NCI-H1417 treated with DMSO at 0.1 percent for 48 hours (cell line): ENCODE measurements around the gene AMDHD1.
"Not testable (repeated sequence)": the region's sequence is repeated elsewhere in the genome, so short reads cannot be mapped to it uniquely, and the experiment has no call there.

ENCODE experiments used
- DNase-seq: peaks from one replicate; lab custom pipeline; 2025; lab: John Stamatoyannopoulos, UW

Gene AMDHD1

DNA sequence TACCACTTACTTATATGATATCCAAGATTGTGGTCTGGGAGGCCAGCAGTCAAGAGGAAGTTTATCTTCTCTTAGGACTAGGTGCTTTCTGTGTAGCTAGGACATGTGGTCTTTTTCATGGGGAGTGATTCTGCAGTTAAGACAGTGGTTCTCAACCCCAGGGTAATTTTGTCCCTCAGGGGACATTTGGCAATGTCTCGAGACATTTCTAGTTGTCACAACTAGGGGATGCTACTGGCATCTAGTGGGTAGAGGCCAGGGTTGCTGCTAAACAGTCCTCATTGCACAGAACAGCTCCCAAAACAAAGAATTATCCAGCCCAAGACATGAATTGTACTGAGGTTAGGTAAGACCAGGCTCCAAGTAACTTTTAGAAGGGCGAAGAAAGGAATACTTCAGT, 20.0 kb downstream of the AMDHD1 start:
- DNase-seq = no peak

DNA sequence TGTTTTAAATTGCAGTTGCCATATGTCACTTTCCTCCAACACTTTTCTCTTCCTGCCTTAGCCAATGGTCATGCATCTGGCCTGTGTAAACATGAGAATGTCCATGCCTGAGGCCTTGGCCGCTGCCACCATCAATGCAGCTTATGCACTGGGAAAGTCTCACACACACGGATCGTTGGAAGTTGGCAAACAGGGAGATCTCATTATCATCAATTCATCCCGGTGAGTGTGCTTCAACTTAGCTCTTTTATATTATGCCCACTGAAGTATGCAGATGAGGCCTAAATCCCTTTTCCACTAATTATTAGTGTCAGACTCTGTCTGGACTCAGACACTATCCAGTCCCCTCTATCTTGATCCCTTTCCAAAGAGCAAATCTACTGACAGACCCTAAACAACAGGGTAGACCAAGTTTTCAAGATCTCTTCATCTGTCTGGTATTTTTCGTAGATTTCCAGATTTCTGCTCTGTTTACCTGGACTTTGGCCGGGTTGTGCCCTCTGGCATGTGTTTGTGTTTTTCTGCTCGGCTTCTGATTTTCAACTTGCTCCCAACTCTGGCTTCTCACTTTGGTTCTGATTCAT, 23.2 kb downstream of the AMDHD1 start:
- no peak for DNase-seq

DNA sequence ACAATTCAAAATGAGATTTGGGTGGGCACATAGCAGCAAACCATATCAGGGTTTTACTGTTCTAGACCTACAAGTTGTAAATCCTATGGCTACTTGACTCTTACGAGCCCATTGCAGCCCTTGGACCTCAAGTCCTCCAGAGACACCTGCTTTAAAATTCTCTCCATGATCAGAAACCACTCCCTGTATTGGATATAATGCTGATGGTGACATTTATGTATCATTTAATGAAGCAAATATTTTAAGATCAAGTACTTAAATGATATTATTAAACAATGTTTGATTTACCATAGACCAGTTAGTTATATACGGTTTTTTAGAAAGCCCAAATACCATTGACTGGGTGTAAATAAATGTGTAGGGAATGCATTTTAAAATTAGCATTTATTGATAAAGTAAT, 24.2 kb downstream of the AMDHD1 start:
- no peak for DNase-seq

DNA sequence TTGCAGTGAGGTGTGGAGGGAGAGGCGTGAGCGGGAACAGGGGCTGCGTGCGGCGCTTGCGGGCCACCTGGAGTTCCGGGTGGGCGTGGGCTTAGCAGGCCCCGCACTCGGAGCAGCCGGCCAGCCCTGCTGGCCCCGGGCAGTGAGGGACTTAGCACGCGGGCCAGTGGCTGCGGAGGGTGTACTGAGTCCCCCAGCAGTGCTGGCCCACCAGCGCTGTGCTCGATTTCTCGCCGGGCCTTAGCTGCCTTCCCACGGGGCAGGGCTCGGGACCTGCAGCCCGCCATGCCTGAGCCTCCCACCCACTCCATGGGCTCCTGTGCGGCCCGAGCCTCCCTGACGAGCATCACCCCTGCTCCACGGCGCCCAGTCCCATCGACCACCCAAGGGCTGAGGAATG, 26.0 kb downstream of the AMDHD1 start:
- not testable (repeated sequence) for DNase-seq

DNA sequence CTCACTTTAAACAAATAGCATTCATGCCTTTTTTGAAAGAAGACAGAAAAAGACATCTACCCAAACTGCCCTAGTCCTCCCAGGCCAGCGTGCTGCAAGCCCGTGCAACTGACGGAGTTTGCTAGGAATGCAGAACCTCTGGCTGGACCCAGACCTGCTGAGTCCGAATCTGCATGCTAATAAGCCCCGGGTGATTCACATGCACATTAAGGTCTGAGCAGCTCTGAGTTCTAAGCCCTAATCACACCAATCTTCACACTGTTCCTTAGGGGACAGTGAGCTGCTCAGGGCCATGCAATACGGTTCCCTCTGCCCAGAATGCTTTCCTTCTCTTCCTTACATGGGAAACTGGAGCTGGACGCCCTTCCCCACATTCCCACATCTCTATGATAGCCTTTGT, 27.8 kb downstream of the AMDHD1 start:
- no peak for DNase-seq

DNA sequence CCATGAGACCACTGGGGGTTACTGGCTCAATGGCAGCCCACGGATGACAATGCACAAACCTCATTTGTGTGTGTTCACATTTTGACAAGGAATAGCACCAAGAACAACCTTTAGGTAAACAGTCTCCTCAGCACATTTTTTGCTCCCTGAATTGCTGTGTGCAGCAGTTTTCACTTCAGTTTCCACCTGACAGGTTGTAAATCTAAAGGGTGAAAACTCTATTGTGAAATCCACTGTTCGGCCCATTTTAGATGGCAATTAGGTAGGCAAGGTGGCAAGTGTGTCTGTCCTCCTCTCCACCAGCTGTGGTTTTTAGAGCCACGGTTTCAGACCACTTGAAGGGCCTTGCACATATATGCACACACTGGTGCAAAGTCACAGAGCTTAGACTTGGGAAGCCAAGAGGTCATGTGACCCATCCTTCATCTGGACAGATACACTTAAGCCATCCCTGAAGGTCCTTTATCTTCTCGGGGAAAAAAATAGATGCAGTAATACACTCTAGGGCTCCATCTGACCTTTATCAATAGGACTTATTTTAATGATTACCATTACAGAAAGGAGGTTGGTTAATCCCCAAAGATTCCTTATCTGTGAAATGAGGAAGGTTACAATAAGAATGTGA, 29.8 kb downstream of the AMDHD1 start:
- DNase-seq = no peak

DNA sequence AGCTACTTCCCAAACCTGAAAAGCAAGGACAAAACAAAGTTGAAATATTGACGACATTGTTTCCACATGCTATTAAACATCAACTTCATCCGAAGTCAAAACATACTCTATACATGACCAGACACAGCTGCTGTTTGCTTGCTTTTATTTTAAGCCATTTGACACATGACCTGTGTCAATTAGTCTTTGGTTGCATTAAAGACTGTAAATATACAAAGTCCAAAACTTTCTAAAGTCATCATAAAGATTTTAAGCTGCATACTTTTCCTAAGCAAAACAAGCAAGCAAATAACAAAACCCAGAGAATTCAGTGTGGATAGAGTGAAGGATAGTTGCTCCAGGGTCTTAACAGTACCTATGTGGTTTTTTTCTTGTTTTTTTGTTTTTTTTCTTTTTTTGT, 31.2 kb downstream of the AMDHD1 start:
- DNase-seq = no peak

DNA sequence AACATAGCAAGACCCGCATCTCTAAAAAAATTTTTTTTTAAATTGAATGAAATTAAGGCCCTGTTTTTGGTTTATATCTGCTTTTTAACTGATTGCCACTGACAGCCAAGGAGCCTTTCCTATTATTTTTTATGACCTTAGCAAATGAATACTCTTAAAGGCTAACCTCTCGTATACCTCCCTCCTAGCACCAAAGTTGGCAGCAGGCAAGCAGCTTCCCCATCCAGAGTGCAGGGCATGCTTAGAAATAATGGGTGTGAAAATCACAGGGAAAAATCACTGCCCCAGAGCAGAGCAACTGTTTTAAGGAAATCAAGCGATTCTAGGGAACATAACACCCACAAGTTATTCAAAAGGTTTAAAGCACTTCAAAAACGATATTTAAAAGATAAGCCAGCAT, 32.4 kb downstream of the AMDHD1 start:
- DNase-seq = no peak

DNA sequence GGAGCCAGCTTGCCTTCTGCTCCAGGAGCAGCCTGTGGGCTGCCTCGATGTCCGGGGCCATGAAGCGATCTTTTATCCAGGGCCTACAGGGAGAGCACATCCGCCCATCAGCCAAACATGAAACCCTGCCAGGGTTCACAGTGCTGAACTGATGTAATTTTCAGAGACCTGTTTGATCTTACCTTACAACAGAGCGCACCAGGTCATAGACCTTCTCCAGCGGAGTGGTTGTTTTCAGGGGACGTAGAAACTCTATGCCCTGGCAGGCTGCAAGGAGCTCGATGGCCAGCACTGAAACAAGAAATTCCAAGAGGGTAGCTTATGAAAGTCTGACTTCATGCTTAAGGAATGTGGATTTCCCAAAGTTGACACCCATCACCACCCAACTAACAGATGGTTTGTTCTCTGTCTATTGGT, 33.3 kb downstream of the AMDHD1 start:
- no peak for DNase-seq

DNA sequence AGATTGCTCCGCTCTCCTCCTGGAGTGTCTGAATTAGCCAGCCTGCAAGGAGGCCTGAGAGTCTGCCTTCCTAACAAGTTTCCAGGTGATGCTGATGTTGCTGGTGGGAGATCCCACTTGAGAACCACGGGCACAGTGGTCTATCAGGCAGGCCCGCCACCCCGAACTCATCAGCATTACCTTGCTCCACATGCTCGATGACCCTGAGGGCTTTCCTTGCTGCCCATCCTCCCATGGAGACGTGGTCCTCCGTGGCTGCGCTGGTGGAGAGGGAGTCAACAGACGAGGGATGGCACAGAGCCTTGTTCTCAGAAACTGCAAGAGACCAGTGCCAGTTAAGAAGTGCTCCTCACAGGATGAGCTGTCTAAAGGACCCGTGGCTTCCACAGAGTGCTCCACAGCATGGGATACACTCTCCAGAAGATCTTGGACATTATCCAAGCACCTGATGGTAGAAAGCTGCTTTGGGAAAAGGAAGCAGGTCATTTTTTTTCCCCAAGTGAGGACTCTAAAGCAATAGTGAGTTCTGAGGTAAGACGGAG, 34.7 kb downstream of the AMDHD1 start:
- no peak for DNase-seq

DNA sequence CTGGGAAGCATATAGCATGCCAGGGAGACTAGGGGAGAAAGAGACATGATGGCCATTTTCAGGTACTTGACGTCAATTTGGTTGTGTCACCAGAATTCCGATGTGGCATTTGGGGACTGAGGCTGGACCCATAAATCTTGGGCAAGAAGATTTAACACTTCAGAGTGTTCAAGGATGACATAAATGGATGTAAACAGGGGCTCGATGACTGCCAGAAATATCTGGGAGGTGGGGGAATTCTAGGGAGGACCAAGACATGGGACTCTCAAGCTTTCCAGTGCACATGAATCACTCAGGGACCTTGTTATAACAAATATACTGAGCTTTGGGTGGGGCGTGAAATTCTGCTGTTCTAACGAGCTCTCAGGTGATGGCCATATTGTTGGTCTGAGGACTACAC, 35.2 kb downstream of the AMDHD1 start:
- DNase-seq = no peak

DNA sequence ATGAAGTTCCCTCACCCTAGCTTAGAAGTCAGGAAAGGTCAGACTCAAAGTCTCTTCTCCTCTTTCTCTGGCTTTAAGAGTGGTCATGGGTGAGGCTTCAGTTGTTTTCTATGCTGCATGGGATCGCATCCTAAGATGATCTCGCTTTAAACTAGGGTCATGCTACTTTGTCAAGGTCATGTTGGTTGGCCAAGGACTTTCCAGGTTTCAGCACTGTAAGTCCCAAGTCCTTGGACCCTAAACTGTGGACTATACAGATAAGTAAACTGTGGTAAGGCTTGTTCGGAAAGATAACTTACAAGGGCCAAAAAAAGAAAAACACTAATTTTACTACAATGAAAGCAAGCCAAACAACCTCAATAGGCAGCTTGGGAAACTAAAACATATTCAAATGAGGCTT, 35.6 kb downstream of the AMDHD1 start:
- no peak for DNase-seq

DNA sequence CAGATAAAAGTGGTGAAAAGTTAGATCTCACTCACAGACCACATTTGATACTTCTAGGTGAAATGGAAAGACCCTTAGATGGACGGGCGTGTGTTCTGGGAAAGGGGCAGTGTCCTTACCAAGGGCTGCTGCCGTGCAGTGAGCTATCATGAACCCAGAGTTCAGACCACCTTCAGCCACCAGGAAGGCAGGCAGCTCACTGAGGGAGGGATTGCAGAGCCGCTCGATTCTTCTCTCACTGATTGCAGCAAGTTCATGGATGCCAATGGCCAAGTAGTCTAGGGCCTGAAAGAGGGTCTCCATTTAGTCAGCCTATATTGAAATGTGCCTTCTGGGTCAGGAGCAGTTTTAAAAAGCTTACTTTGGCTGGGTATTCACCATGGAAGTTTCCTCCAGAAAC, 37.3 kb downstream of the AMDHD1 start:
- no peak for DNase-seq

DNA sequence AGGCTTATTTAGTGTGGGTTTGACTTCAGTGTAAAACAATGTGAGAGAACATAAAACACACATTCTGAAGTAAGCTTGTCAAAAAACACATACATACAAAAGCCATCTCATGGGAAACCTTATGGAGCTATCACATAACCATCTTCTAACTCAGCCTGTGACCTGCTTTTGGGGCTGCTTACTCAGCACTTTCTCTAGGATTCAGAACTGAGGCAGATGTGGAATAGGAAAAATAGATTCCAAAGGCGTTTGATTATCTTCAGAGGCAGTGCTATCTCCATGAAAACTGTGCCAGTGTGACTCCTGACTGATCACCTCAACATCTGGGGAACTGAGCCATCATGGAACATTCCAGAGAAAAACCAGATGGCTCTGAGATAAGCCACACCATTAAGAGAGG, 39.5 kb downstream of the AMDHD1 start:
- DNase-seq = no peak

DNA sequence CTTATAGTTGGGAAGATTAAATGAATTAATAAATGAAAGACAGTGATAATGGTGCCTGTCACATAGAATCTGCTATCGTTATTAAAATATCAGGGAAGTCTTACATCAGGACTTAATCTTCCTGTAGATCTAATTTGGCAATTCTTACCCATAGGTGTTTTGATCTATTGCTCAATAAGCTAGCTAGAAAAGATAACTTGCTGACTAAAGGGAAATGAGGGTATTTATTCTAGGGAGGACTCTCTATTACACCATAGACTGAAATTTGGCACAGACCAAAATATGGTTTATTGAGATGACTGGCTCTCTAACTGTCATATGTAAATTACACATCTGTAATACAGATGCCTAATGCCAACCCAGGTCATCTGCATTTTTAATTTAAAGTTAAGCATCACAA, 41.6 kb downstream of the AMDHD1 start:
- DNase-seq = no peak

DNA sequence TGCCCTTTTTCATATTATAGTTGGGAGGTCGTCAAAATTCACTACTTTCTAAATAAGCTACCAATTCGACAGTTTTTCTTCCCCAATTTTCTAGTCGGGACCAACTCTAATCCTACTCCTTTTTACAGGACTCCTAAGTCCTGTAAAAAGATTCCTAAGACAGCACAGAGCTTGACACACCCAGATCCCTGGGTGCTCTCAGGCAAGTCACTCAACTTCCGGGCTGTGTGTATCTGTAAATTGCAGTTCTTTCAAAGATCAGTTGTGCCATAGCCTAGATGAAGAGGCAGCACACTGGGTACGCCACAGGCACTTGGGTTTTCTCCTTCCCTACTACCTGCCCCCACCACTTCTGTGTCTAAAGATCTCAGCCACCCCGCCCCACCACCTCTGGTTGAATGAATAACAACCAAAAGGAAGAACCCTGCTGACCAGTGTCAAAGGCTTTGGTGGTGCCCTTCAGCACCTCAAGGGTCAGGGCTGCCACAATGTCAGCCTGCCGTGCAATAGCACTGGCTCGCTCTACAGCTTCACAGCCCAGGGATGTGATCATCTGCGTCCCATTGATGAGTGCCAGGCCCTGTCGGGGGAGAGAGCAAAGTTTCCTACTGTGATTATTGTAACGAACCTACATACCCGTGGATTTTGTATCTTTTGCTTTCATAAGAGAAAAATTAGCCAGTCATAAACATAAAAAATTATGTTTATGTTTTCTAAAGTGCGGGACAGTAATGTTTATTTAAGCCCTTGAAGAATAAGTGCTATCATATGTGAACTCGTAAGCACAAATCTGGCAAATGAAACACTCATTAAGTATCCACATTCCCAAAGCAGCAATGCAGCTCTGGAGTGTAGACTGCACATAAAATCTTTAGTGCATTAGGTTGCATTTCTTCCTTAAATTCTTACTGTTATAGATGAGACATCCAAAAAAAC, 43.8 kb downstream of the AMDHD1 start:
- DNase-seq = no peak

DNA sequence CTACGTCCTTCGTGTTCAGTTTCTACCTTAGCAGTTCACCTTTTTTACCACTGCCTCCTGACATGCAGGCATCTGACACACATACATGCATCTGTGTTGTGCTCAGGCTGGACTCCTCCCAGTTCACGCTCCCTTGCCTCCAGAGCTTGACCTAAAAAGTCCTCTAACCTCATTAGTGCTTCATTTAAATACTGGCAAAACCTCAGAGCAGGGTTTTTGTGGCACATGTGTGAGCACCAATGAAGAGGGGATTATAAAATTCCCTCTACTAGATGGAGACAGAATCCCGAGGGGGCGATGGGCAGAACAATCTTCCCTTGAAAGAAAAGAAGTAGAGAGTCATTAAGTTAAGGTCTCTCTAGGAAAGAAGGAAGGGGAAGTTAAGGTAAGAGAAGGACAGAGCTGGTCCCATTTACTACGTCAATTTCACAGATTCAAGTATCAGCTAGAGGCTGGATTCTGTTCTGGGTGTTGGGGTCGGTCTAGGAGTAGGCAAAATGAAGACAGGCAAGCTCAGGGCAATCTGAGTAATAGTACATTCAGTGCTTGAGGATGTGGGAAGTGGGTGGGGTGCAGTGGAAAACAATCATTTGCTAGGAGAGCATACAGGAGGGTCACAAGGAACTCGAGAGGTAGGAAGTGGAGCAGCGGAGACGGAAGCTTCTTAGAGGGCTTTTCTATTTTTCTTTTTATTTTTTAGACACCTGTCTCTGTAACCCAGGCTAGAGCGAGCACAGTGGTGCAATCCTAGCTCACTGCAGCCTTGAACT, 45.6 kb downstream of the AMDHD1 start:
- DNase-seq = no peak

DNA sequence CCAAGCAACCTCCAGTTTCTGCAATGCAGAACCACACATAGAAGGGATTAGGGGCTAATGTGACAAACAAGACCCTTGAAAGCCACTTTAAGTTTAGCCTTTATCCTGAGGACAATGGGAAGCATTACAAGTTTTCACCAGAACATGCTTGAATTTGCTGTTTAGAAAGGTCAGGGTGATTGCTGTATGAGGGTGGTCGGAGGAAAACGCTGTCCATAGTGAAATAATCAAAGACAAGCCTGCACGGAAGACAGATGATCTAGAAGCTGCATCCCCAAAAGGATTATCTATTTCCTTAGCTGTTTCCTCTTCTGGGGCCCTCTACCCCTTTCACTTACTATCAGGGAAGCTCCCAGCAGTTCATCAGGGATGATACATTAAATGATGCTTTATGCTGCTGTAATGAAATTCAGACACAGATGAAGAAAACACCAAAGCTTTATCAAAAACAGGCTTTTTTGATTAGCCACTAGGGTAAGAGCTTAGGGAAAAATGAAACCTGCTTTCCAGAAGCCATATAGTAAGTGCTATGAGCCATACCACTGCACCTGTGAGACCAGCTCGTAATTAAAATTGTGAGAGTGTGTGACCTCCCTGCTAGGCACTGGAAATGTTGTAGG, 46.5 kb downstream of the AMDHD1 start:
- DNase-seq = no peak

DNA sequence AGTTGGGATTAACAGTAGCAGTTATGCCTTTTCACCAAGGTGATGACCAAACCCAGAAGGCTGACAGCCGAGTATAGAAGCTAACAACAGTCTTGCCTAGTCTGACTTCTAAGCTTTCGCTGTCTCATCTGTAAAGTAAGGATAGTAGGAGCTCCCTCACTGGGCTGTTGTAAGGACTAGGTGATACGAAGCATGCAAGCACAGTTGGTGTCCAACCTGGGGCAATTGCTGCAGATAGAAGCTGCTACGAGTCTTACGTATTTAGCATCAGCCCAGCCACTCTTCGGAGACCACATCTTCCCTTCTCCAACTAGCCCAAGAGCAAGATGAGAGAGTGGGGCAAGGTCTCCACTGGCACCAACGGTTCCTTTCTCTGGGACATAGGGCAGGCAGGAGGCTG, 47.0 kb downstream of the AMDHD1 start:
- DNase-seq = no peak

DNA sequence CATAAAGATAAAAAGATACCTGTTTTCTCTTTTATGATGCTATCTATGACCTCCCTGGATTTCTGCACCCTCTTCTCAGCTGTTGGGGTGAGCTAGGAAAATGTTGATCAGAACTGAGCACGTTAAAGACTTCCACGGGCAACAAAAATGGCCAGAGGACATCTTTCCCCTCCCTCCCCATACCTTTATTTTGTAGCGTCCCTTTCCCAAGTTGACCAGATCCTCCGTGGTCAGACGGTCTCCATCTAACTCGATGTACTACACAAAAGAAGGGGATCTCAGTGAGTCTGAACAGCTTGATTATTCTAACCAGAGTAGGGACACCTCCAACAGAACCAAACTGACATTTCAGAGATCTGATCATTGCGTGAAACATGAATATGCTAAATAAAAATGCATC, 50.8 kb downstream of the AMDHD1 start:
- no peak for DNase-seq

DNA sequence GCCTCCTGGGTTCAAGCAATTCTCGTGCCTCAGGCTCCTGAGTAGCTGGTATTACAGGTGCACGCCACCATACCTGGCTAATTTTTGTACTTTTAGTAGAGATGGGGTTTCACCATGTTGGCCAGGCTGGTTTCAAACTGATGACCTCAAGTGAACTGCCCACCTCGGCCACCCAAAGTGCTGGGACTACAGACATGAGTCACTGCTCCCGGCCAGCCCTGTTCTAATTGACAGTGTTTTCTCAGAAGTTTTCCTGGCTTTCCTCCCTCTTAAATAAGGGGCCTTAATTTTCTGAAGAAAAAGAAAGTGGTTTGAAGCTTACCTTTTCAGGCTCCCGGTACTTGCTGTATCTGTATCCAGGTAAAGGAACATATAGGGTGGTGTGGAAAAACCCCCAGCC, 51.3 kb downstream of the AMDHD1 start:
- DNase-seq = no peak
